HepG2 (cell line): ENCODE measurements around the gene GALC. TPM values are rescaled to one million over a fixed set of nuclear protein-coding genes. Genes with fewer than 3 reads are reported as not detected.

Experiments used
- ATAC-seq: fragments of 200-7000 bp; cut with Tn5 transposase; 3 replicates; pipeline ENCODE4 v1.9.1; 2020; ENCODE audit warnings: mild to moderate bottlenecking, moderate library complexity
- BruUV-seq: library from RNA; stranded (reverse); fragments of 400-500 nt; replicated peaks from 2 replicates; lab custom pipeline; 2021; lab: Mats Ljungman, UMichigan
- CTCF ChIA-PET: fragments of 300-600 bp; formaldehyde crosslinking; extraction: SDS; loops from one replicate; lab custom pipeline; 2021; ENCODE audit warnings: low total read pairs, inconsistent platforms, low intra/inter-chr PET ratio; lab: Yijun Ruan, JAX
- POLR2A ChIA-PET: fragments of 350-600 bp; sonication (Branson Sonifier 250); formaldehyde crosslinking; loops from one replicate; lab custom pipeline; 2020; ENCODE audit warnings: antibody characterized with exemption, inconsistent platforms; lab: Yijun Ruan, JAX
- DNase-seq: peaks from one replicate; pipeline ENCODE4 v3.0.0-alpha.2; 2015; ENCODE audit warnings: low spot score
- FAIRE-seq: peaks from 3 replicates; lab custom pipeline; 2011; peaks lifted over from hg19 to GRCh38; lab: Jason Lieb, UNC
- H2AFZ ChIP-seq: one replicate; pipeline ENCODE4 v1.6.1; 2011; ENCODE audit warnings: low read length, inconsistent platforms
- H3K27ac ChIP-seq: fragments of 300-600 bp; 3 replicates; pipeline ENCODE4 v1.8.0; 2011; ENCODE audit warnings: mixed run types, mild to moderate bottlenecking, mixed read lengths, low read length, inconsistent platforms; ENCODE audit not compliant: insufficient read depth; ENCODE audit errors: extremely low read length
- H3K27me3 ChIP-seq, 2 experiments: fragments of 200-600 bp in 1 of 2; 2 replicates in 1 of 2; 3 replicates in 1 of 2; pipeline versions ENCODE4 v1.6.0 to v1.8.0; 2011; ENCODE audit warnings: low read length in 2 of 2, mild to moderate bottlenecking in 2 of 2, moderate library complexity in 2 of 2, inconsistent platforms in 1 of 2; ENCODE audit not compliant: insufficient read depth in 2 of 2, control insufficient read depth in 1 of 2
- H3K36me3 ChIP-seq, 2 experiments: fragments of 200-600 bp in 1 of 2; replicated peaks in 1 of 2; 2 replicates in 1 of 2; 3 replicates in 1 of 2; pipeline versions ENCODE4 v1.5.1 to v1.8.0; 2011; ENCODE audit warnings: low read length in 2 of 2, inconsistent platforms in 1 of 2; ENCODE audit not compliant: insufficient read depth in 2 of 2, control insufficient read depth in 1 of 2
- H3K4me1 ChIP-seq: 2 replicates; pipeline ENCODE4 v1.5.1; 2012; ENCODE audit warnings: low read length, inconsistent platforms; ENCODE audit not compliant: insufficient read depth
- H3K4me2 ChIP-seq: 2 replicates; pipeline ENCODE4 v1.6.0; 2011; ENCODE audit warnings: low read depth, low read length, inconsistent platforms
- H3K4me3 ChIP-seq, 3 experiments: fragments of 200-600 bp in 1 of 3; sonication (generic), shearing (Covaris generic) in 1 of 3; replicated peaks in 1 of 3; 2 replicates each; pipeline ENCODE4 v1.5.1; 2011 to 2016; ENCODE audit warnings: low read length in 3 of 3, inconsistent platforms in 2 of 3, low read depth in 2 of 3, mild to moderate bottlenecking in 2 of 3, control low read depth in 1 of 3, mixed read lengths in 1 of 3; ENCODE audit not compliant: insufficient read depth in 1 of 3
- H3K79me2 ChIP-seq: one replicate; pipeline ENCODE4 v1.6.1; 2011; ENCODE audit warnings: low read length, inconsistent platforms; ENCODE audit not compliant: insufficient read depth
- H3K9ac ChIP-seq: 2 replicates; pipeline ENCODE4 v1.6.0; 2011; ENCODE audit warnings: mild to moderate bottlenecking, low read depth, low read length, inconsistent platforms; ENCODE audit not compliant: insufficient read depth
- H3K9me3 ChIP-seq: 2 replicates; pipeline ENCODE4 v1.5.1; 2012; ENCODE audit warnings: mild to moderate bottlenecking, low read length
- H4K20me1 ChIP-seq: 2 replicates; pipeline ENCODE4 v1.6.0; 2011; ENCODE audit warnings: inconsistent platforms, mild to moderate bottlenecking, low read length, moderate library complexity; ENCODE audit not compliant: insufficient read depth
- ATM ChIP-seq: fragments of 450-650 bp; IDR thresholded peaks from 2 replicates; pipeline ENCODE4 v1.7.1; 2017; ENCODE audit warnings: mild to moderate bottlenecking, borderline replicate concordance
- CEBPB ChIP-seq: IDR thresholded peaks from 2 replicates; pipeline ENCODE4 v1.6.1; 2011; ENCODE audit warnings: low read depth, low read length, improper control_type of control experiment, borderline replicate concordance
- CENPBD1 ChIP-seq: sonication (generic); formaldehyde crosslinking; IDR thresholded peaks from 2 replicates; pipeline ENCODE4 v1.8.0; 2022; ENCODE audit warnings: missing genetic modification reagents, low read depth, mild to moderate bottlenecking, borderline replicate concordance
- ESRRA ChIP-seq: sonication (generic); formaldehyde crosslinking; IDR thresholded peaks from 2 replicates; pipeline ENCODE4 v1.5.1; 2020; ENCODE audit warnings: mild to moderate bottlenecking, low read depth, missing genetic modification reagents
- HOXA5 ChIP-seq: sonication (generic); formaldehyde crosslinking; IDR thresholded peaks from 2 replicates; pipeline ENCODE4 v1.4.0; 2020; ENCODE audit warnings: missing genetic modification reagents
- HOXA7 ChIP-seq: sonication (generic); formaldehyde crosslinking; IDR thresholded peaks from 2 replicates; pipeline ENCODE4 v1.8.1; 2022; ENCODE audit warnings: mild to moderate bottlenecking, missing genetic modification reagents, moderate library complexity
- NFYC ChIP-seq: IDR thresholded peaks from 2 replicates; pipeline ENCODE4 v1.6.1; 2016; ENCODE audit warnings: missing genetic modification reagents, missing compliant biosample characterization
- PHF5A ChIP-seq: IDR thresholded peaks from one replicate; pipeline ENCODE4 v1.6.1; 2018; ENCODE audit warnings: low read depth, missing genetic modification reagents; ENCODE audit not compliant: unreplicated experiment
- PREB ChIP-seq: sonication (generic); formaldehyde crosslinking; IDR thresholded peaks from 2 replicates; pipeline ENCODE4 v1.4.0; 2020; ENCODE audit warnings: missing genetic modification reagents
- PRMT3 ChIP-seq: sonication (generic); formaldehyde crosslinking; IDR thresholded peaks from 2 replicates; pipeline ENCODE4 v1.8.1; 2022; ENCODE audit warnings: low read depth, mild to moderate bottlenecking, moderate library complexity, missing genetic modification reagents, borderline replicate concordance
- SNAPC2 ChIP-seq: sonication (generic); formaldehyde crosslinking; IDR thresholded peaks from 2 replicates; pipeline ENCODE4 v1.8.1; 2022; ENCODE audit warnings: mild to moderate bottlenecking, missing genetic modification reagents
- SNRNP70 ChIP-seq: fragments of 200-400 bp; formaldehyde crosslinking; IDR thresholded peaks from 2 replicates; pipeline ENCODE4 v1.6.1; 2017; ENCODE audit warnings: mild to moderate bottlenecking, low read depth, low read length, moderate library complexity
- ZFY ChIP-seq: sonication (generic); formaldehyde crosslinking; IDR thresholded peaks from 2 replicates; pipeline ENCODE4 v1.4.0; 2020; ENCODE audit warnings: missing genetic modification reagents
- ZMAT3 ChIP-seq: sonication (generic); formaldehyde crosslinking; conservative IDR thresholded peaks from 2 replicates; pipeline ENCODE4 v1.7.0; 2021; ENCODE audit warnings: missing genetic modification reagents
- ZNF260 ChIP-seq: sonication (generic); formaldehyde crosslinking; IDR thresholded peaks from 2 replicates; pipeline ENCODE4 v1.4.0; 2020; ENCODE audit warnings: missing genetic modification reagents, low read depth, mild to moderate bottlenecking, borderline replicate concordance
- ZNF570 ChIP-seq: sonication (generic); formaldehyde crosslinking; IDR thresholded peaks from 2 replicates; pipeline ENCODE4 v1.4.0; 2020; ENCODE audit warnings: mild to moderate bottlenecking, missing genetic modification reagents, borderline replicate concordance
- ZNF691 ChIP-seq: sonication (generic); formaldehyde crosslinking; IDR thresholded peaks from 2 replicates; pipeline ENCODE4 v1.4.0; 2020; ENCODE audit warnings: missing genetic modification reagents, low read depth, mild to moderate bottlenecking, borderline replicate concordance
- ZNF891 ChIP-seq: sonication (generic); formaldehyde crosslinking; IDR thresholded peaks from 2 replicates; pipeline ENCODE4 v1.5.0; 2020; ENCODE audit warnings: mild to moderate bottlenecking, missing genetic modification reagents
- WGBS: methylation state at CpG from one replicate; pipeline ENCODE4 v1.1.6; 2017; ENCODE audit warnings: low lambda C conversion rate; 5-methylcytosine and 5-hydroxymethylcytosine counted together
- in situ Hi-C: cut with HindIII; loops from 2 replicates; pipeline ENCODE4 v1.10.0; 2017; ENCODE audit warnings: low pct_unique_long_range_greater_than_20kb; ENCODE audit not compliant: extremely low pct_ligation_motif_present
- intact Hi-C: fragments of 100-400 bp; cut with micrococcal nuclease; formaldehyde crosslinking; loops from one replicate; pipeline ENCODE4 v1.10.0; 2022; ENCODE audit not compliant: unreplicated experiment
- polyA plus RNA-seq, 8 experiments: library from polyadenylated mRNA; depleted of rRNA in 3 of 8; stranded (reverse) in 7 of 8; unstranded in 1 of 8; fragments of >200 nt; fragmentation: Illumina TruSeq in 4 of 8; extraction: Trizol in 4 of 8; gene quantifications; 2 replicates each; pipeline versions ENCODE4 v1.2.1 to v1.2.3, GENCODE V29; 2011 to 2016; ENCODE audit warnings: low read depth in 4 of 8, missing spikeins in 1 of 8, mixed read lengths in 1 of 8; ENCODE audit not compliant: insufficient read depth in 1 of 8
- total RNA-seq, 5 experiments: library from RNA; depleted of rRNA; stranded (reverse); fragments of >200 nt; fragmentation: Illumina TruSeq; extraction: Trizol; gene quantifications; 2 replicates each; pipeline ENCODE4 v1.2.3, GENCODE V29; 2016; ENCODE audit warnings: low read depth in 1 of 5
- TF ChIP-seq, protein P1 (sequence below): IDR thresholded peaks from 2 replicates; pipeline ENCODE4 v1.6.1; 2016; ENCODE audit warnings: low read depth
- TF ChIP-seq, protein P2 (sequence below): sonication (generic); formaldehyde crosslinking; IDR thresholded peaks from 2 replicates; pipeline ENCODE4 v1.8.1; 2023; ENCODE audit warnings: missing genetic modification reagents, inconsistent platforms, borderline replicate concordance

GALC gene
- total and polyA plus RNA-seq, 2 of the 13 experiments (the other 11 are each of a cell fraction or from before 2014, with no cell fraction given): not detected

- no peak overlapping the region for H3K4me3 ChIP-seq
- TF ChIP-seq PRMT3 (CRISPR knock-in tag) (no peak), ZMAT3 (CRISPR knock-in tag) (no peak), PHF5A (CRISPR knock-in tag) (no peak), CENPBD1 (no peak), PREB (no peak), ATM (no peak), ZNF691 (no peak), ESRRA (CRISPR knock-in tag) (no peak), NFYC (CRISPR knock-in tag) (no peak), ZNF260 (CRISPR knock-in tag) (no peak), ZFY (no peak), CEBPB (no peak), HOXA5 (CRISPR knock-in tag) (no peak), ZNF570 (no peak), SNAPC2 (CRISPR knock-in tag) (no peak), ZNF891 (CRISPR knock-in tag) (no peak), HOXA7 (CRISPR knock-in tag) (no peak), SNRNP70 (no peak)
- TF ChIP-seq, protein P1, sequence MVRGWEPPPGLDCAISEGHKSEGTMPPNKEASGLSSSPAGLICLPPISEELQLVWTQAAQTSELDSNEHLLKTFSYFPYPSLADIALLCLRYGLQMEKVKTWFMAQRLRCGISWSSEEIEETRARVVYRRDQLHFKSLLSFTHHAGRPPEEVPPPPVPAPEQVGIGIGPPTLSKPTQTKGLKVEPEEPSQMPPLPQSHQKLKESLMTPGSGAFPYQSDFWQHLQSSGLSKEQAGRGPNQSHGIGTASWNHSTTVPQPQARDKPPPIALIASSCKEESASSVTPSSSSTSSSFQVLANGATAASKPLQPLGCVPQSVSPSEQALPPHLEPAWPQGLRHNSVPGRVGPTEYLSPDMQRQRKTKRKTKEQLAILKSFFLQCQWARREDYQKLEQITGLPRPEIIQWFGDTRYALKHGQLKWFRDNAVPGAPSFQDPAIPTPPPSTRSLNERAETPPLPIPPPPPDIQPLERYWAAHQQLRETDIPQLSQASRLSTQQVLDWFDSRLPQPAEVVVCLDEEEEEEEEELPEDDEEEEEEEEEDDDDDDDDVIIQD (CRISPR knock-in tag): no peak
- TF ChIP-seq, protein P2, sequence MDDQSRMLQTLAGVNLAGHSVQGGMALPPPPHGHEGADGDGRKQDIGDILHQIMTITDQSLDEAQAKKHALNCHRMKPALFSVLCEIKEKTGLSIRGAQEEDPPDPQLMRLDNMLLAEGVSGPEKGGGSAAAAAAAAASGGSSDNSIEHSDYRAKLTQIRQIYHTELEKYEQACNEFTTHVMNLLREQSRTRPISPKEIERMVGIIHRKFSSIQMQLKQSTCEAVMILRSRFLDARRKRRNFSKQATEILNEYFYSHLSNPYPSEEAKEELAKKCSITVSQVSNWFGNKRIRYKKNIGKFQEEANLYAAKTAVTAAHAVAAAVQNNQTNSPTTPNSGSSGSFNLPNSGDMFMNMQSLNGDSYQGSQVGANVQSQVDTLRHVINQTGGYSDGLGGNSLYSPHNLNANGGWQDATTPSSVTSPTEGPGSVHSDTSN (CRISPR knock-in tag): no peak
- FAIRE-seq (no peak), DNase-seq (no peak), ATAC-seq (no peak)
- in situ Hi-C loops: no loop called here
- H3K27ac ChIP-seq: no peak overlapping the region
- no TSS peak for BruUV-seq
- no peaks in the 10 kb centered on the region for H3K36me3 ChIP-seq
- intact Hi-C loops: no loop called here
- H3K79me2 ChIP-seq: no peaks in the 10 kb centered on the region
- no peaks in the 10 kb centered on the region for H3K9me3 ChIP-seq
- H4K20me1 ChIP-seq: no peaks in the 10 kb centered on the region
- H3K9ac ChIP-seq: no peak overlapping the region
- H3K4me1 ChIP-seq: no peaks in the 10 kb centered on the region
- H2AFZ ChIP-seq: no peak overlapping the region
- CTCF ChIA-PET: no interaction called here
- no peaks in the 10 kb centered on the region; a peak in 1 of 5 replicates for H3K27me3 ChIP-seq
- POLR2A ChIA-PET: no interaction called here
- WGBS: 1% methylated on average over 6 of the region's 6 CpGs
- no peak overlapping the region for H3K4me2 ChIP-seq
Observed at GRCh38 chr14:87955501-87955900, 37.5 kb downstream of the GALC start.
